HL-60 (cell line): ENCODE measurements around the gene SETD1B.

ENCODE experiments used
- DNase-seq, 2 experiments: peaks; one replicate each; pipeline ENCODE4 v3.0.0-alpha.2; 2010 to 2020; ENCODE audit warnings: low read depth in 1 of 2, low spot score in 1 of 2
- H3K27ac ChIP-seq: fragments of 250-450 bp; sonication (Bioruptor Pico); replicated peaks from 2 replicates; pipeline ENCODE4 v1.5.1; 2020; ENCODE audit warnings: mild to moderate bottlenecking, moderate library complexity
- H3K27me3 ChIP-seq: fragments of 250-450 bp; sonication (Bioruptor Pico); 2 replicates; pipeline ENCODE4 v1.5.1; 2021; ENCODE audit warnings: mild to moderate bottlenecking, moderate library complexity; ENCODE audit not compliant: insufficient read depth, poor library complexity, severe bottlenecking
- H3K4me3 ChIP-seq: replicated peaks from 2 replicates; pipeline ENCODE4 v1.5.1; 2011; ENCODE audit warnings: mild to moderate bottlenecking, control low read depth, low read length; ENCODE audit not compliant: insufficient read depth
- GABPA ChIP-seq: IDR thresholded peaks from 2 replicates; pipeline ENCODE4 v1.6.1; 2012; ENCODE audit warnings: low read depth
- POLR2AphosphoS5 ChIP-seq: IDR thresholded peaks from 2 replicates; pipeline ENCODE4 v1.6.1; 2012; ENCODE audit warnings: low read depth
- SPI1 ChIP-seq: IDR thresholded peaks from 2 replicates; pipeline ENCODE4 v1.6.1; 2012; ENCODE audit warnings: low read depth, mild to moderate bottlenecking, borderline replicate concordance
- TF ChIP-seq, protein P1 (sequence below): IDR thresholded peaks from one replicate; pipeline ENCODE4 v1.5.1; 2011; ENCODE audit warnings: low read length, control low read depth, inconsistent platforms; ENCODE audit not compliant: insufficient read depth
- TF ChIP-seq, protein P2 (sequence below): IDR thresholded peaks from 2 replicates; pipeline ENCODE4 v1.6.1; 2012; ENCODE audit warnings: low read depth; ENCODE audit not compliant: insufficient replicate concordance

SETD1B gene

DNA sequence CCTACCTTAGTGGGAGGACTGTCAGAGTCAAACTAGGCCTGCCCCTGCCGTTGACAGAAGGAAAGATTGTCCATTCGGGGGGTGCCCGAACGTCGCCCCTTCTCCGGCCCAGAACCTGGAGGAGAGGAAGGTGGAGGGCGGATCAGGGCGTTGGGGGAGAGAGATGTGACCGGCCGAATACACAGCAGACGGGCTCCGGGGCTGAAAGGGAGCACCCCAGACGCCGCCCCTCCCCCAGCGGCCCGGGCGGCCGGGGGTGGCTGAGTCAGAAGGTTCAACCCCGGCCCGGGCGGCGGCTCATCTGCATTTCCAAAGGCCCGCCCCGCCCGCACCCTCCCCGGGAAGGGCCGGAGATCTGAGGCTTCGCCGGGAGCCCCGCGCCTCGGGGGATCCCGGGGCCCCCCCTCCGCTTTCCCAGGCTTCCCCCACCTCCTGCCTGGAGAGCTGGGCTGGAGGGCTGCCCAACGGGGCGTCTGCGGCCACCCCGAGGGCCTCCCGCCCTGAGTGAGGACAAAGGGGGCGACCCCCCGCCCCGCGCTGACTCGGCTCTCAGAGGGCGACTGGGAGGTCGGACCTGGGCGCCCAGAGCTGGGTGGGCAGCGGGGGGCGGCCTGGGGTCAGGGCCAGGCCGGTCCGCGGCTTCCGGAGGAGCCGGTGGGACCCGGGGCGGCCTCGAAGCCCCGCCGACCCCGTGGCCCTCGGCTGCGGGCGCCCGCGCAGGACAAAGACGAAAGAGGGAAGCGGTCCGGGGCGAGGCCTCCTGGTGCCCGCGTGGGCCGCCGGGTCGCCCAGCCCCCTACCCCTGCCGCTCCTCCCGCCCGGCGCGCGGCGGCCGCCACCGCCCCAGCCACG lies 3.7 kb upstream of the SETD1B start:
- H3K27me3 ChIP-seq: no peaks in the 10 kb centered on the region
- TF ChIP-seq, protein P1, sequence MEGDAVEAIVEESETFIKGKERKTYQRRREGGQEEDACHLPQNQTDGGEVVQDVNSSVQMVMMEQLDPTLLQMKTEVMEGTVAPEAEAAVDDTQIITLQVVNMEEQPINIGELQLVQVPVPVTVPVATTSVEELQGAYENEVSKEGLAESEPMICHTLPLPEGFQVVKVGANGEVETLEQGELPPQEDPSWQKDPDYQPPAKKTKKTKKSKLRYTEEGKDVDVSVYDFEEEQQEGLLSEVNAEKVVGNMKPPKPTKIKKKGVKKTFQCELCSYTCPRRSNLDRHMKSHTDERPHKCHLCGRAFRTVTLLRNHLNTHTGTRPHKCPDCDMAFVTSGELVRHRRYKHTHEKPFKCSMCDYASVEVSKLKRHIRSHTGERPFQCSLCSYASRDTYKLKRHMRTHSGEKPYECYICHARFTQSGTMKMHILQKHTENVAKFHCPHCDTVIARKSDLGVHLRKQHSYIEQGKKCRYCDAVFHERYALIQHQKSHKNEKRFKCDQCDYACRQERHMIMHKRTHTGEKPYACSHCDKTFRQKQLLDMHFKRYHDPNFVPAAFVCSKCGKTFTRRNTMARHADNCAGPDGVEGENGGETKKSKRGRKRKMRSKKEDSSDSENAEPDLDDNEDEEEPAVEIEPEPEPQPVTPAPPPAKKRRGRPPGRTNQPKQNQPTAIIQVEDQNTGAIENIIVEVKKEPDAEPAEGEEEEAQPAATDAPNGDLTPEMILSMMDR: no peak
- TF ChIP-seq, protein P2, sequence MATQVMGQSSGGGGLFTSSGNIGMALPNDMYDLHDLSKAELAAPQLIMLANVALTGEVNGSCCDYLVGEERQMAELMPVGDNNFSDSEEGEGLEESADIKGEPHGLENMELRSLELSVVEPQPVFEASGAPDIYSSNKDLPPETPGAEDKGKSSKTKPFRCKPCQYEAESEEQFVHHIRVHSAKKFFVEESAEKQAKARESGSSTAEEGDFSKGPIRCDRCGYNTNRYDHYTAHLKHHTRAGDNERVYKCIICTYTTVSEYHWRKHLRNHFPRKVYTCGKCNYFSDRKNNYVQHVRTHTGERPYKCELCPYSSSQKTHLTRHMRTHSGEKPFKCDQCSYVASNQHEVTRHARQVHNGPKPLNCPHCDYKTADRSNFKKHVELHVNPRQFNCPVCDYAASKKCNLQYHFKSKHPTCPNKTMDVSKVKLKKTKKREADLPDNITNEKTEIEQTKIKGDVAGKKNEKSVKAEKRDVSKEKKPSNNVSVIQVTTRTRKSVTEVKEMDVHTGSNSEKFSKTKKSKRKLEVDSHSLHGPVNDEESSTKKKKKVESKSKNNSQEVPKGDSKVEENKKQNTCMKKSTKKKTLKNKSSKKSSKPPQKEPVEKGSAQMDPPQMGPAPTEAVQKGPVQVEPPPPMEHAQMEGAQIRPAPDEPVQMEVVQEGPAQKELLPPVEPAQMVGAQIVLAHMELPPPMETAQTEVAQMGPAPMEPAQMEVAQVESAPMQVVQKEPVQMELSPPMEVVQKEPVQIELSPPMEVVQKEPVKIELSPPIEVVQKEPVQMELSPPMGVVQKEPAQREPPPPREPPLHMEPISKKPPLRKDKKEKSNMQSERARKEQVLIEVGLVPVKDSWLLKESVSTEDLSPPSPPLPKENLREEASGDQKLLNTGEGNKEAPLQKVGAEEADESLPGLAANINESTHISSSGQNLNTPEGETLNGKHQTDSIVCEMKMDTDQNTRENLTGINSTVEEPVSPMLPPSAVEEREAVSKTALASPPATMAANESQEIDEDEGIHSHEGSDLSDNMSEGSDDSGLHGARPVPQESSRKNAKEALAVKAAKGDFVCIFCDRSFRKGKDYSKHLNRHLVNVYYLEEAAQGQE: no peak
- TF ChIP-seq SPI1: peak; percentile 39; the same call in 1 of the 2 replicates
- TF ChIP-seq GABPA: no peak
- 0 out of 2 replicates have a peak, but pooled peaks have one; percentile 38 for TF ChIP-seq POLR2AphosphoS5
- H3K4me3 ChIP-seq: peak overlapping the region; percentile 44
- DNase-seq: peak in 1 of 2 experiments; percentile 73
- H3K27ac ChIP-seq: peak overlapping the region; percentile 99

DNA sequence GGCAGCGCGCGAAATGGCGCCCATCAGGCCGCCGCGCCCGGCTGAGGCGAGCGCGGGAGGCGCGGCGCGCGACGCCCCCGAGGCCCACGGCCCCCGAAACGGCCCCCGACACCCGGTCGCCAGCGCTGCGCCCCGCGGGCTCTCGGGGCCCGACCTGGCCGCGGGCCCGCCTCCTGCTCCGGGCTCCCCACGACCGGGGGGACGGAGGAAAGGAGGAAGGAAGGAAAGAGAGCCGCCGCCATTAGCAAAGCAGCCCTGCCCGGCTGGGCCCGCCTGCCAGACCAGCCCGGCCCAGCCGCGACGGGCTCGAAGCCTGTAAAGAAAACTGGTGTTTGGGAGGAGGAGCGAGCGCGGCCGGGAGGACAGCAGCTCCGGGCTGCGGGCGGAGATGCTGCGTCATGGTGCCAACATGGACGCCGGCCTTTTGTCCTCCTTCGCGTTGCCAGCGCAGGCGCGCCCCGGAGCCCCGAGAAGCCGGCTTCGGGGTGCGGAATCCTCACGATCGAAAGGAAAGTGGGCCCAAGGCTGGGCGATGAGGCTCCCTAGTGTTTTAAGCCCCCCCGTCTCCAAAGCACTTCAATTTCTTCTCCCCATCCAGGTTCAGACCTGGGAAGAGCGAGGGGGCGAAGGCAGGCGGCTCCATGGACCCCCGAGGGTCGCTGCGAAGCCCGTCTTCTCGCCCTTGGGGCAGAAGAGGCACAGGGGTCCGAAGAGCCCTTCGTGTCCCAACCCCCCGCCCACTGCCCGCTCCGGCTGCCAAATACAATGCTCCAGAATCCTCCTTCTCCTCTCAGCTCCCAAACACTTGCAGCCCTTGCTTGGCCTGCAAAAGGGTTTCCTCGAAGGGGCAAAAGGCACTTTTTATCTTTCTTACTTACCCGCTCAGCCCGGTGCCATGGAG lies 2.9 kb upstream of the SETD1B start:
- TF ChIP-seq POLR2AphosphoS5 (peak; percentile 2; the same call in 1 of the 2 replicates), GABPA (no peak)
- peak in 1 of 2 experiments; percentile 64 for DNase-seq

DNA sequence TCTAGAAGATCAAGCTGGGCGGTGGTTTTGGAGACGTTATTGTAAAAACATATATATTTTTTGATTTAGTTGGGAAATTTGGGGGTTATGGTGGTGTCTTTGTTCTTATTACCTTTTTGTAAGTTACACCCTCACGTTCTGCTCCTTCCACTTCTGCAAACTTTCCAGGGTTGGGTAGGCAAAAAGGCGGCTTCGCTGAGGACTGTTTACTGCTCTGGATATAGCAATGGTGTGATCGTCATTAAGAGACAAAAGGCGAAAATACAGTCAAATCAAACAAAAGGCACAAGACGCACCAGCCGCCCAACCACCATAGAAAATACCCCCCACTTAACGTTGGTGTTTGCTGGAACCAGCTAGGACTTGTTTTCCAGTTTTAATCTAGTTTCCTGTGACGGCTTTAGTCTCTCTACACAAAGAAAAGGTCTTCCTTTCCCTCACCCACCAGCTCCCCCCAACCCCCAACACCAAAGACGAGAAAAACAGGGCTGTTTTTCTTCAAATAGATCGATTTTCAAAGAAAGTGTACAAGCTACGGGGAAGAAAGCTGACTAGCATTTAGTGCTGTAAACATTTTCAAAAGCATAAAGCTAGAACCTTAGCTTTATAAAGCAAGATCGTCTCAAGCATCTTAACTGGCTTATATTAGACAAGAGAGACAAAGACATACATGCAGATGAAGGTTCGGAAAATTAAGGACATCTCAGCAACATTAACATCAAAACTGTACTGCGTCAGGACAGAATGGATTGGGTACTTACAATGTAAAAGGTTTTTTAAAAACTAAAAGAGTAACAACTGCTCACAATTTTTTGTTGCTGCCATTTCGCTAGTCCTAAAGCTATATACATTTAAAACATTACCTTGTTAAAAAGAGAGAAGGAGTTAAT lies 2.0 kb upstream of the SETD1B start:
- peak in 1 of 2 experiments; percentile 54 for DNase-seq
- Histone ChIP-seq H3K4me3 (peak overlapping the region; percentile 46), H3K27ac (peak overlapping the region; percentile 98), H3K27me3 (no peaks in the 10 kb centered on the region)
- TF ChIP-seq POLR2AphosphoS5 (no peak), SPI1 (peak; percentile 54; the same call in 1 of the 2 replicates), GABPA (no peak)
- TF ChIP-seq, protein P2: peak; percentile 20
- TF ChIP-seq, protein P1: no peak

More for the DNA sequence above, 2.9 kb upstream of the SETD1B start:
- Histone ChIP-seq H3K27me3 (no peaks in the 10 kb centered on the region), H3K4me3 (peak overlapping the region; percentile 46), H3K27ac (peak overlapping the region; percentile 98)
